Rectal smooth muscle tissue (tissue), 1 donor: ENCODE measurements around the gene TSPAN18.
A peak's percentile ranks its signal among the peaks of the same experiment; 100 is the strongest.

Experiments
- H3K27ac ChIP-seq: one replicate; pipeline ENCODE4 v1.7.0; 2013; ENCODE audit warnings: low read depth, low read length, inconsistent platforms
- H3K27me3 ChIP-seq: one replicate; pipeline ENCODE4 v1.7.0; 2013; ENCODE audit warnings: low read length; ENCODE audit not compliant: control insufficient read depth, insufficient read depth
- H3K36me3 ChIP-seq: one replicate; pipeline ENCODE4 v1.7.0; 2013; ENCODE audit warnings: low read length; ENCODE audit not compliant: control insufficient read depth, insufficient read depth
- H3K4me1 ChIP-seq: one replicate; pipeline ENCODE4 v1.7.0; 2013; ENCODE audit warnings: low read length; ENCODE audit not compliant: control insufficient read depth, insufficient read depth
- H3K4me3 ChIP-seq: one replicate; pipeline ENCODE4 v1.7.0; 2013; ENCODE audit warnings: low read length
- H3K9ac ChIP-seq: one replicate; pipeline ENCODE4 v1.7.0; 2013; ENCODE audit warnings: low read length

Gene TSPAN18

GRCh38 chr11:44747316-44747715, 20.6 kb downstream of the TSPAN18 start:
- peak overlapping the region; percentile 61 for H3K27ac ChIP-seq
- no peak overlapping the region for H3K9ac ChIP-seq
- no peak overlapping the region for H3K4me3 ChIP-seq
- no peaks in the 10 kb centered on the region for H3K27me3 ChIP-seq
- no peaks in the 10 kb centered on the region for H3K36me3 ChIP-seq
- peaks cover 57% of the 10 kb centered on the region for H3K4me1 ChIP-seq

GRCh38 chr11:44747836-44748235, 21.1 kb downstream of the TSPAN18 start:
- H3K36me3 ChIP-seq: no peaks in the 10 kb centered on the region
- H3K27ac ChIP-seq: peak overlapping the region; percentile 61
- no peak overlapping the region for H3K9ac ChIP-seq
- peaks cover 58% of the 10 kb centered on the region for H3K4me1 ChIP-seq
- H3K27me3 ChIP-seq: no peaks in the 10 kb centered on the region
- H3K4me3 ChIP-seq: no peak overlapping the region

GRCh38 chr11:44748606-44749005, 21.8 kb downstream of the TSPAN18 start:
- H3K9ac ChIP-seq: no peak overlapping the region
- H3K36me3 ChIP-seq: no peaks in the 10 kb centered on the region
- peaks cover 56% of the 10 kb centered on the region for H3K4me1 ChIP-seq
- no peaks in the 10 kb centered on the region for H3K27me3 ChIP-seq
- peak overlapping the region; percentile 54 for H3K27ac ChIP-seq
- H3K4me3 ChIP-seq: no peak overlapping the region

DNA sequence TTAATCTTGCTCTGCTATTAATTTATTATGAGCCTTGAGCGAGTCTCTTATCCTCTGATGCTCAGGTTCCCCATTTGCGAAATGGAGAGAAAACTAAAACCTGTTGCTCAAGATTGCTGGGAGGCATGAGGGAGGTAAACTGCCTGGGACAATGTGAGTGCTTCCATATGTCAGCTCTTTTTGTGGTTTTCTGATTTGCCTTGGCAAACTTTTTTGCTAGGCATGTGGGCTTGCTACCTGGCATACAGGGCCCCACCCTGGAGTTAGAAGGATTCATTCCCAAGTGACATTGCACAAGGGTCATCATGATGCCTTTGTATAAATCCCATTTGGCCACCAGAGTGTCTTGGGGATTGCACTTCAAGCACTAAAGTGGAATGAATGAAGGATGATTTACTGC, 22.4 kb downstream of the TSPAN18 start:
- Histone ChIP-seq H3K4me1 (peaks cover 56% of the 10 kb centered on the region), H3K4me3 (no peak overlapping the region), H3K9ac (no peak overlapping the region), H3K36me3 (no peaks in the 10 kb centered on the region), H3K27ac (peak overlapping the region; percentile 54), H3K27me3 (no peaks in the 10 kb centered on the region)

DNA sequence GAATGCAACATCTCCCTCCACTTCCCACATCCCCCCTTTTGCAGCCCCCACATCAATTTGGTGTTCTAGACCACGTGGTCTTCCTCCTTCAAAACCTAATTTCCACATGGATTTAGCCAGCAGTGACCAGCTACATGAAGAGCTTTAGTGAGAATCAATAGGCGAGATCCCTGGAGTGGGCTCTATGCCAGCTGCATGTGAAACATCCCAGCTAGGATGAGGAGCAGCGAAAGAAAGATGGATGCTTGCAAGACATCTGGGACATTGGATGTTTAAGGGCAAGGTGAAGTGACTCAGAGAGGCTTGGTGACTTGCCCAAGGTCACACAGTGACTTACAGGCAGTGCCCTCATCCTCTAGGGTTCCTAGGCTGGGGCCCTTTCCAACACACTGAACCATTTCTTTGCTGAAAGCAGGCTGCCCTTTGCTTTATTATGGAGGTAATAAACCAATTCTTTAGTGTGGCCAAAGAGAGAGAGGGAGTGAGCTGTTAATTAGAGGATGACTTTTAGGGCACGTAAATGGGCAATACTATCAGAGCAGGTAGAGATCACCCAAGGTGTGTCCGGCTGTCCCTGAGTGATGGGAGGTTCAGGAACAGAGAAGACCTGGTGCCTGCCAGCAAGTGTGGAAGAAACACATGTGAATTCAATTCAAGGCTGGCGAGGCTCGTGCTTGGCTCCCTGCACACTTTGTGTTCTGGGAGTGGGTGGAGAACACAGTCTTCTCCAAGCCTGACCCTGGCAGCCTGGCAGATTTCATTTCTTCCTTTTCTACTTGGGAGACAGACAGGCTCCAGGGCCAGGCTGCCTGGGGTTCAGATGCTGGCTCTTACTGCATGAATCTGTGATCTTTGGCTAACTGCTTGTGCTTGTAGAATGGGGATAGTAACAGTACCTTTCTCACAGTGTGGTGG, 24.0 kb downstream of the TSPAN18 start:
- H3K36me3 ChIP-seq: no peaks in the 10 kb centered on the region
- no peaks in the 10 kb centered on the region for H3K27me3 ChIP-seq
- H3K9ac ChIP-seq: no peak overlapping the region
- H3K4me3 ChIP-seq: no peak overlapping the region
- peaks cover 60% of the 10 kb centered on the region for H3K4me1 ChIP-seq
- peak overlapping the region; percentile 78 for H3K27ac ChIP-seq

DNA sequence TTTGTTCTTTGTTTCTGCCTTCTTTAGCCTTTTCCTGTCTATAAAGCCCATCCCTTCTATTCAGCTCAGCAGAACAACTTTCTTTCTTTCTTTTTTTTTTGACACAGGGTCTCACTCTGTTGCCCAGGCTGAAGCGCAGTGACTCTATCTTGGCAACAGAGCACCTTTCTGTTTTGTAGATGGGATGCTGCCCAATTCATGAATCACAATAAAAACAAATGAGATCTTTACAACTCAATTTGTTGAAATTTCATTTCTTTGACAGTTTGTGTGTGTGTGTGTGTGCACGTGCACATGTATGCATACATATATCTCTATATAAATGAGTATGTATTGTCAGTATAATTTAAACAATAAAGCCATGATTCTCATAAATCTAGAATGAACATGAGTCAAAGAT, 25.5 kb downstream of the TSPAN18 start:
- no peak overlapping the region for H3K27ac ChIP-seq
- H3K4me1 ChIP-seq: peaks cover 57% of the 10 kb centered on the region
- H3K36me3 ChIP-seq: no peaks in the 10 kb centered on the region
- no peaks in the 10 kb centered on the region for H3K27me3 ChIP-seq
- H3K9ac ChIP-seq: no peak overlapping the region
- no peak overlapping the region for H3K4me3 ChIP-seq

DNA sequence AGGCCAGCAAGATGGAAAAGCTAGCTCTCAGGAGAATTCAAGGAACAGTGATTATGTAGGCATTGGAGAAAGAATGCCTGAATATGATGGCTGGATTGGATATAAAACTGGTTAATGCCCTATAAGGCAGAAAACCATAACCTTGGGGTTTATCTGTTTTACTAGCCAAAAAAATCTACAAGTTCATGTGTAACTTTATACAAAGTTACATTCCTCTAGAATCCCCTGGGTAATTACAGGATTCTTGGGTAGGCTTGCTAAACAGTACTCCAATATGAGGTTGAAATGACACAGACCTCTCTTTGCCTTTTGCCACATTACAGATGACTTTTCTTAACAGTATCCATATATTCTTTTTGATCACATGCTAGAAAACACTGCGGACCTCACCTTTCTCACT, 26.0 kb downstream of the TSPAN18 start:
- peaks cover 52% of the 10 kb centered on the region for H3K4me1 ChIP-seq
- H3K4me3 ChIP-seq: no peak overlapping the region
- no peaks in the 10 kb centered on the region for H3K36me3 ChIP-seq
- peak overlapping the region; percentile 15 for H3K27ac ChIP-seq
- H3K27me3 ChIP-seq: no peaks in the 10 kb centered on the region
- no peak overlapping the region for H3K9ac ChIP-seq

DNA sequence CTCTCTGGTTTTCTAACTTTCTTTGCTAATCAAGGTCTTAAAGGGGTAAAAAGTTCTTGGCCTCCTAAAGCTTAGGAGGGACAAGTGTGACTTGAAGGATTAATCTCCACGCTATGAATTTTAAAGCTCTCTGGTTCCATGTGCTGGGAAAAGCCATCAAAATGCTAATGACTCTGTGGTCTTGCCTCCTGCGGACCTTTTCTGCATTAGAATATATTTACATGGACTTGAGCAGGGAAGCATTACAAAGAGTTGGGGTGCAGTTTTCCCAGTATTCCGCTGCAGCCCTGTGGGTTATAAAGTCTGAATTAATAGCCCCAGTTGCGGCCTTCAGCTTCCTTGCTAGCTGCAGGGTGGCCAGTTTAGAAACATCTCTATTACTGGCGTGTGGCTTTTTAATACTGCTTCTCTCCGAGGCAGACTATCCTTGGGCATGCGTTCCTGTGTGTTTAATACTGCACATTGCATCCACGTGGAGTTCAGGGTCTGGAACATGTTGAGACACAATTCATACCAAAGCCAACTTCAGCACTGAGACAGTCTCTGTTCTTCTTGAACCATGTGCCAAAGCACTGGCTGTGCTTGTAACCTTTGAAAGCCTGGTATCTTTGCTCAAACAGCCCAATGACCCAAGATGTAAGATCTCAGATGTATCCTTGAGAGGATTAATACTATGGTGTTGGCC, 27.3 kb downstream of the TSPAN18 start:
- no peaks in the 10 kb centered on the region for H3K27me3 ChIP-seq
- H3K27ac ChIP-seq: peak overlapping the region; percentile 93
- H3K4me3 ChIP-seq: no peak overlapping the region
- H3K9ac ChIP-seq: no peak overlapping the region
- no peaks in the 10 kb centered on the region for H3K36me3 ChIP-seq
- H3K4me1 ChIP-seq: peaks cover 52% of the 10 kb centered on the region

GRCh38 chr11:44754876-44755555, 28.3 kb downstream of the TSPAN18 start:
- peak overlapping the region; percentile 93 for H3K27ac ChIP-seq

DNA sequence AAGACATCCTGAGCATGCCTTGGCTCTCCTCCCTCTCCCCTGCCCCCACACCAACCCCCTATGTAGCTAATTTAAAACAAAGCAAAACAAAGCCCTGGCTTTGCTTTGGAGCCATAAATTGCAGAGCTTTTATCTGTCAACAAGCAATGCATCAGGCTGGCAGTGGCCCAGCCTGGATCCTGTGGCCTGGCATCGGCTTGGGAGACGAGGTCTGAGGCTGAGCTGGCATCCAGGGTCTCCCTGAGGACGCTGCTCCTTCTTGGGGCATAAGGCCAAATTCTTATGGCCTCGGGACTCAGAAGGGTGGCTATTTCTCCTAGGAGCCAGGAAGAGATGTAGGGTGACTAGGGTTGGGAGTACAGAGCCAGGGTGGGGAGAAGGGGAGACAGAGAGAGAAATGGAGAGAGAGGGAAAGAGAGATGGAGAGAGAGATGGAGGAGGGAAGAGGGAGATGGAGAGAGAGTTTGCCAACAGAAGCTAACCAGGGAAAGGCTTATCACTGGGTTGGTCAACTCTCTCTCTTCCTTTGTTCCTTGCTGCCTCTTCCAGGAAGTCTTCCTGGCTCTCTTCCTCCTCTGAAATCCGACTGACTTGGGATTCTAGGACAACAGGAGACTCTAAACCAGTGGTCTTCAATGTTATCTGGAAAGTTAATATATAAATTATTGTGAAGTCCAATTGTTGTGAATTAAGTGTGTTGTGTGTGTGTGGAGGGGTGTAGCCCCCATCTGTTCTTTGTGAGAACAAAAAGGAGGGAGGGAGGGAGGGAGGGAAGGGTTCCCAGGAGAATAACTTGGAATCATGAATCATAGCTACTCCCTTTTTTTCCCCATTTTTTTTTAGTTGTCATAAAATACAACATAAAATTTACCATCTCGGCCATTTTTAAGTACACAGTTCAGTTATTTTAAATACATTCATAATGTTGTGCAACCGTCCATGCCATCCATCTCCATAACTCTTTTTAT, 29.1 kb downstream of the TSPAN18 start:
- H3K9ac ChIP-seq: no peak overlapping the region
- no peak overlapping the region for H3K4me3 ChIP-seq
- H3K27ac ChIP-seq: peak overlapping the region; percentile 93
- no peaks in the 10 kb centered on the region for H3K36me3 ChIP-seq
- H3K4me1 ChIP-seq: peaks cover 66% of the 10 kb centered on the region
- no peaks in the 10 kb centered on the region for H3K27me3 ChIP-seq

More at GRCh38 chr11:44754876-44755555, 28.3 kb downstream of the TSPAN18 start:
- H3K4me1 ChIP-seq: peaks cover 60% of the 10 kb centered on the region
- no peaks in the 10 kb centered on the region for H3K36me3 ChIP-seq
- H3K9ac ChIP-seq: no peak overlapping the region
- H3K4me3 ChIP-seq: no peak overlapping the region
- no peaks in the 10 kb centered on the region for H3K27me3 ChIP-seq

DNA sequence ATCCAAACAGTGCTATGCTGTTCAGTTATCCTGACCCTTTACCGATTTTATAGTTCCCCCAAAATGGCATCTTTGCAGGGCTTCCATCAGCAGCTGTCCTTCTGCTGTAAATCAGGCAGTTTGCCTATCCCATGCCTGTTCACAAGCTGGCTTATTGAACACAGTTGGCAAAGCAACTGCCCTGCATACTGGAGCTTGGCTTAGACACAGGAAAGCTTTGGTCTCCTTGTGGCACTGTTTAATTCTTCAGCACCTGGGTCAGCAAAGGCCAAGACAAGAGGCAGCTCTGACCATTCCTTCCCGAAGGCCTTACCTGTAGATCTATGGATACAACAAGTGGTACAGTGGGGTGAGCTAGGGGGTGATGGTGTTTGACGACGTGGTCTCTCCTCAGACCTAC, 32.2 kb downstream of the TSPAN18 start:
- no peaks in the 10 kb centered on the region for H3K27me3 ChIP-seq
- H3K36me3 ChIP-seq: no peaks in the 10 kb centered on the region
- H3K4me3 ChIP-seq: no peak overlapping the region
- H3K4me1 ChIP-seq: peaks cover 69% of the 10 kb centered on the region
- no peak overlapping the region for H3K9ac ChIP-seq
- H3K27ac ChIP-seq: peak overlapping the region; percentile 87
